ENCODE results near the gene RALGAPA2.

The RALGAPA2 gene

DNA sequence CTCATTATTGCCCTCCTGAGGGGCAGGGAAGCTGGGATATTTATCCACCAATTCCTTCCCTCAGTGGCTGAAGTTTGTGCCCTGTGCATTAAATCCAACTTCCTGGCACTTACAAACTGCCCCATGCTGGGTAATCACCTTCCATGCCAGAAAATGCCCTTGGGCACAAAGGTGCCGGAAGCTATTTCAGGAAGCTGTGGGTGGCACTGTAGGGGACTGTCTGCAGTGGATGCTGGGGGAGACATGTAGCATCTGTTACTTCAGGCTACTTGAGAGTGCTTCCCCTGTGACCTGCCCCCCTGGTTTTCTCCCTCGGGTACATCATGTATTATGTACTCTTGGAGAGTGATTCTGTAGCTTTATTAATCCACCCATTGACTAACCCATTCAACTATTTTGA is 24.7 kb upstream of the RALGAPA2 start:
- no peak overlapping the region for H3K4me3 ChIP-seq (ENCODE audit: control insufficient read depth, low read depth, low read length)
- TF ChIP-seq, protein P1, sequence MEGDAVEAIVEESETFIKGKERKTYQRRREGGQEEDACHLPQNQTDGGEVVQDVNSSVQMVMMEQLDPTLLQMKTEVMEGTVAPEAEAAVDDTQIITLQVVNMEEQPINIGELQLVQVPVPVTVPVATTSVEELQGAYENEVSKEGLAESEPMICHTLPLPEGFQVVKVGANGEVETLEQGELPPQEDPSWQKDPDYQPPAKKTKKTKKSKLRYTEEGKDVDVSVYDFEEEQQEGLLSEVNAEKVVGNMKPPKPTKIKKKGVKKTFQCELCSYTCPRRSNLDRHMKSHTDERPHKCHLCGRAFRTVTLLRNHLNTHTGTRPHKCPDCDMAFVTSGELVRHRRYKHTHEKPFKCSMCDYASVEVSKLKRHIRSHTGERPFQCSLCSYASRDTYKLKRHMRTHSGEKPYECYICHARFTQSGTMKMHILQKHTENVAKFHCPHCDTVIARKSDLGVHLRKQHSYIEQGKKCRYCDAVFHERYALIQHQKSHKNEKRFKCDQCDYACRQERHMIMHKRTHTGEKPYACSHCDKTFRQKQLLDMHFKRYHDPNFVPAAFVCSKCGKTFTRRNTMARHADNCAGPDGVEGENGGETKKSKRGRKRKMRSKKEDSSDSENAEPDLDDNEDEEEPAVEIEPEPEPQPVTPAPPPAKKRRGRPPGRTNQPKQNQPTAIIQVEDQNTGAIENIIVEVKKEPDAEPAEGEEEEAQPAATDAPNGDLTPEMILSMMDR (IDR thresholded peaks at IDR 0.05; ENCODE audit: control insufficient read depth, insufficient read depth, low read depth, low read length, missing control alignments), result no peak
- DNase-seq (ENCODE audit: low read depth), result no peak

DNA sequence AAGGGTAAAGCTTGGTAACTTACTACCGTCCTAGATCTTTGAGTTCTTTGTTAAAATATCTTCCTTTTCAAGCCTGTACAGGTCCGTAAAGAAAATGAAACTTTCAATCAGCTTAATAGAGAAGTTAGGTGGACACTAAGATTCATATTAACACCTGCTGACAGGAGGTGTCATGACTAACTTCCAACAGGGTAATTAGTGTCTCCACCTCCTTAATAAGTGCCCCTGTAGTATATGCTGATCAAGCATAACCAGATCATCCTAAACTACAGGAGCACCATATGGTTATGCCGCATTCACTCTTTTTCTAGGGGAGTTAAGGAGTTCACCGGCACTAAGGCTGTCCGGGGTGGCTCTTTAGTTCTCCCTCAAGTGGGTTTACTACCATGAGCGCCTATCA is 23.9 kb upstream of the RALGAPA2 start:
- TF ChIP-seq, protein P1 (IDR thresholded peaks at IDR 0.05; ENCODE audit: control insufficient read depth, insufficient read depth, low read depth, low read length, missing control alignments), result no peak
- no peak overlapping the region for H3K4me3 ChIP-seq (ENCODE audit: control insufficient read depth, low read depth, low read length)
- no peak for DNase-seq (ENCODE audit: low read depth)

DNA sequence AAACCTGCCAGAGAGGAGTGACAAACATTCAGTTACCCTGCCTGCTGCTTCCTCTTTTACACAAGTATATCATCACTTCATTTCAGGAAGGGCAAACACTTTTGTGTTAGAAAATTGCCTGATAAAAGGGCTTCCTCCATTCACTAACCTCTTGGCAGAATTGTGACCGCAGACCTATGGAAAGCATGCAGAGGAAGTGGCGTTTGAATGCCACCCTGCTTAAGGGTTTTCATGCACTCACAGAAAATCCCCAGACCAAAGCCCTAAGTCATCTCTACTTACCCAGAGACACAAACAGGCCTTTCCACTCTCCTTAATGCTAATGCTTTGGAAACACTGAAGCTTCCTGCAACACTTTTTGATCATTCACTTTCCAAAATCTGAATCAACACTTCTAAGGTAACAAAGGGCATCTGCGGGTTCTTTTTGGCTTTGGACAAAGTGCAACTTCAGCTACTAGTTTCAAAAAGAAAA is 22.1 kb upstream of the RALGAPA2 start:
- DNase-seq (ENCODE audit: low read depth), result no peak
- H3K4me3 ChIP-seq (ENCODE audit: control insufficient read depth, low read depth, low read length), result no peak overlapping the region

DNA sequence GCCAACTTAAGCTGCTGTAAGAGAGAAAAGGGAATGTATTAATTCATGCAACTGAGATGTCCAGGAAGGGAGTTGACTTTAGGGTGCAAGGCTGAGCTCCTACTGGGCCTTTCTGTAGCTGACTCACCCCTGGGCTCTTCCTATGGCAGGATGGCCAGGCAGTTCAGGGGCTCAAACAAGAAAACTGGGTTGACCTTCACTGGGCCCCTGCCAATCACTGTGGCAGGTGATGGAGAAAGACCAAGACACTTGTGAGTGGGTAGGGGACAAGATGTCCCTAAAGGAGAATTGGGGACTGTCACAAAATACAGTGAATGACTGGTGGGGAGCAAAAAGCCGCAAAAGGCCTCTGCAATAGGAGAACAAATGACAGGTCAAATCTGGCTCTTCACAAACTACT is 21.5 kb upstream of the RALGAPA2 start:
- TF ChIP-seq, protein P1 (IDR thresholded peaks at IDR 0.05; ENCODE audit: control insufficient read depth, insufficient read depth, low read depth, low read length, missing control alignments), result no peak

More for the DNA sequence above, 22.1 kb upstream of the RALGAPA2 start:
- TF ChIP-seq, protein P1 (IDR thresholded peaks at IDR 0.05; ENCODE audit: control insufficient read depth, insufficient read depth, low read depth, low read length, missing control alignments), result no peak

DNA sequence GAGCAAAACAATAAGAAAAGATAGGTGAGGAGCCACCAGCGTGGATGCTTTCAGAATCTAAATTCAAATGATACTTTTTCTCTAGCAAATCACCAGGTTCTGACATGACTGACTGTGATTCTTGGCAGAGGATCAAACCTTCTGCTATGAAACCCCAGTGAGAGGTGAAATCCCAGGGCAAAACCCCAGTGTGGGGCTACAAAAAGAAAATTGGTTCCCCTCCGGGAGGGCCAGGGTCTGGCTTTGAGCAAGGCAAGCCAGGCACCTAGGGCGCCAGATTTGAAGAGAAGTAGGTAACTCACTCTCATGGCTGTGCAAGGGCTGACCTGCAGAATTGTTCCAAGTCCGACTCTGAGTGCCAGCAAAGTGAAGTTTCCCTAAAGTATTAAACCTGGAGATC is 20.2 kb upstream of the RALGAPA2 start:
- DNase-seq (ENCODE audit: low read depth), result no peak
- TF ChIP-seq, protein P1 (IDR thresholded peaks at IDR 0.05; ENCODE audit: control insufficient read depth, insufficient read depth, low read depth, low read length, missing control alignments), result no peak
- no peak overlapping the region for H3K4me3 ChIP-seq (ENCODE audit: control insufficient read depth, low read depth, low read length)

More for the DNA sequence above, 21.5 kb upstream of the RALGAPA2 start:
- no peak for DNase-seq (ENCODE audit: low read depth)
- no peak overlapping the region for H3K4me3 ChIP-seq (ENCODE audit: control insufficient read depth, low read depth, low read length)

DNA sequence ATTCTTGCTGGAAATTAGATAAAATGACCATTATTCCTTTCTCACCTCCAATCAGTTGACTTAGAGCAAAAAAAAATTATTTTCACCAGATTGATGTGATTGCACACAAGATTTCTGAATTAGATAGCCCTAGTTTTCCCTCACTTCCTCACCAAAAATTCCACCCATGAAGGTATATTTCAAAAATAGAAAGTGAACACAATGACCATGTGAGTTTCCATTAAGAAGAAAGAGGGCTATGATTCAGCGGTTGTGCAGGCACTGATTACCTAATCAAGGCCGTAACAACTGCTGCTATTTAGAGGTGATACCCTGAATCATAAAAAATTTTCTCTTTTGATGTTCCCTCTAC is 19.5 kb upstream of the RALGAPA2 start:
- TF ChIP-seq, protein P1 (IDR thresholded peaks at IDR 0.05; ENCODE audit: control insufficient read depth, insufficient read depth, low read depth, low read length, missing control alignments), result no peak
- no peak overlapping the region for H3K4me3 ChIP-seq (ENCODE audit: control insufficient read depth, low read depth, low read length)
- no peak for DNase-seq (ENCODE audit: low read depth)

Data from AG09309 (cell line).